AG04449 (cell line): ENCODE results near the gene KIF23.

Experiments
- CTCF ChIA-PET: fragments of 350-600 bp; formaldehyde crosslinking; extraction: SDS; loops from one replicate; lab custom pipeline; 2021; ENCODE audit warnings: antibody characterized with exemption; lab: Yijun Ruan, JAX
- POLR2A ChIA-PET: fragments of 400-600, 350-600 bp; formaldehyde crosslinking; extraction: SDS; loops from one replicate; lab custom pipeline; 2020; ENCODE audit warnings: antibody characterized with exemption, inconsistent platforms; lab: Yijun Ruan, JAX
- DNase-seq: peaks from one replicate; pipeline ENCODE4 v3.0.0-alpha.2; 2010; ENCODE audit warnings: low read depth, low spot score
- H3K4me3 ChIP-seq: 2 replicates; pipeline ENCODE4 v1.5.1; 2011; ENCODE audit warnings: low read depth, mild to moderate bottlenecking, control low read depth, low read length
- CTCF ChIP-seq: IDR thresholded peaks from one replicate; pipeline ENCODE4 v1.5.1; 2011; ENCODE audit warnings: mild to moderate bottlenecking, moderate library complexity, low read length, control low read depth, inconsistent platforms; ENCODE audit not compliant: insufficient read depth; ENCODE audit errors: missing control alignments

Gene KIF23

DNA sequence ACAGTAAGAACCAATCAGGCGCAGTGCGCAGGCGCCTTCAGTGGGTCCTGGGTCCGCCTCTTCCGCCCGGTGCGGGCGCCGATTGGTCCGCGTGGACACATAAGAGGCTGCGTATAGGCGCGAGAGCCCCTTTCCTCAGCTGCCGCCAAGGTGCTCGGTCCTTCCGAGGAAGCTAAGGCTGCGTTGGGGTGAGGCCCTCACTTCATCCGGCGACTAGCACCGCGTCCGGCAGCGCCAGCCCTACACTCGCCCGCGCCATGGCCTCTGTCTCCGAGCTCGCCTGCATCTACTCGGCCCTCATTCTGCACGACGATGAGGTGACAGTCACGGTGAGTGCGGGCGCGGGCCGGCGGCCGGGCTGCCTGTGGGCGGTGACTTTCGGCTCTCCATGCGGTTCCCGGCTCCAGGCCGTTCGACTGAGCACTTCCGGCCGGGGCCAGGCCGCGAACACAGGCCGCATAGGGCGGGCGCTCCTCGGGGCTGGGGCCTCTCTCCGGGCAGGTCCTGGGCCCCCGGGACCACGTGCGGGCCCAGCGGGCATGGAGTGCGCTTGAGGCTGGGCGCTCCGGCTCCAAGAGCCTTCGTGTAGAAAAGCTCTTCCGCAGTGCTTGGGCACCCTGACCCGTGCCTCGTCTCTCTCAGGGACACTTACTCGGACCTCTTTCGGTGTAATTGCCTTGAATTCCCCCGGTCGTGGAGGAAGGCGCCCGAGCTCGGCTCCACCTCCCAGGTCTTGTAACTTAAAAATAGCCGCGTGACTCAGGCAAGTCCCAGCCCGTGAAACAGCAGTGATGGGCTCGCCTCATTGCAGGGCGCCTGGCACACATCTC is 38.8 kb downstream of the KIF23 start, which contains the start of gene RPLP1:
Gene RPLP1, plus strand, starts transcription at position 127 of the 830 bp plus-strand sequence. Its CDS starts 131 bp downstream, at position 258.
- TF ChIP-seq CTCF, result no peak
- peak within 1 kb of the TSS; percentile 92 for H3K4me3 ChIP-seq
- POLR2A ChIA-PET, result interaction anchor here (0.6 to 3.0 kb wide), 15 partner anchors 9 to 1399 kb away, joined by 3 to 37 read pairs (median 4); partner anchors contain the start of genes GLCE, KIF23 and PIAS1
- CTCF ChIA-PET, result interaction anchor here (1.2 to 8.6 kb wide), 4 partner anchors 10 to 394 kb away, joined by 3 to 113 read pairs (median 4); no protein-coding TSS in a partner anchor
- DNase-seq, result peak; percentile 67

DNA sequence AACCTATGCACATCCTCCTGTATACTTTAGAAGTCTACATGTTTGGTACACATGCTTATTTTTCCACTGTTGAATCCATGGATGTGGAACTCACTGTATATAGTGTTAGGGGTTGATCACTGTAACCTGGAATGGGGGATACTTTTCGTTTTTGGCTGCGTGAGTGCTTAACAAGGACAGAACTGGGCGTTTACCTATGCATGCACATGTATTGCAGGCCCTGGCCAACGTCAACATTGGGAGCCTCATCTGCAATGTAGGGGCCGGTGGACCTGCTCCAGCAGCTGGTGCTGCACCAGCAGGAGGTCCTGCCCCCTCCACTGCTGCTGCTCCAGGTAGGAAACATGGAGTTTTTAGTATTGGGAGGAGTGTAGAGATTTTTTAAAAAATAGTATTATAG is 40.8 kb downstream of the KIF23 start:
- POLR2A ChIA-PET, result interaction anchor here (2.9 kb wide), 1 partner anchor 8 kb away, joined by 37 read pairs; no protein-coding TSS in a partner anchor
- no peak for DNase-seq
- CTCF ChIA-PET, result interaction anchor here (1.2 to 8.6 kb wide), 2 partner anchors 11 to 20 kb away, joined by 4 to 113 read pairs; no protein-coding TSS in a partner anchor
- H3K4me3 ChIP-seq, result peak overlapping the region; percentile 92
- no peak for TF ChIP-seq CTCF

- DNase-seq, result no peak
- no peak for TF ChIP-seq CTCF
- H3K4me3 ChIP-seq, result no peak overlapping the region
- POLR2A ChIA-PET, result no interaction called here
- CTCF ChIA-PET, result interaction anchor here (0.7 to 8.6 kb wide), 5 partner anchors 9 to 1031 kb away, joined by 3 to 113 read pairs (median 3); no protein-coding TSS in a partner anchor
Observed at GRCh38 chr15:69456208-69457166, 42.3 kb downstream of the KIF23 start.

- ChIA-PET CTCF (interaction anchor here (1.4 to 8.6 kb wide), 3 partner anchors 8 to 1030 kb away, joined by 3 to 113 read pairs (median 3); no protein-coding TSS in a partner anchor), POLR2A (interaction anchor here (1.0 to 1.2 kb wide), 2 partner anchors 13 to 43 kb away, joined by 3 read pairs; no protein-coding TSS in a partner anchor)
- no peak for DNase-seq
Observed at GRCh38 chr15:69457304-69458280, 43.4 kb downstream of the KIF23 start.

More at GRCh38 chr15:69457304-69458280, 43.4 kb downstream of the KIF23 start:
- TF ChIP-seq CTCF, result no peak
- H3K4me3 ChIP-seq, result no peak overlapping the region
